GM06990 (cell line): ENCODE data around the gene KMO.
A peak's percentile ranks its signal among the peaks of the same experiment; 100 is the strongest.

Source experiments
- DNase-seq: peaks from one replicate; pipeline ENCODE4 v3.0.0-alpha.2; 2011; ENCODE audit not compliant: insufficient read length; ENCODE audit errors: extremely low read depth
- H3K27me3 ChIP-seq: replicated peaks from 2 replicates; pipeline ENCODE4 v1.6.0; 2011; ENCODE audit warnings: low read length; ENCODE audit not compliant: control insufficient read depth, insufficient read depth
- H3K36me3 ChIP-seq: 2 replicates; pipeline ENCODE4 v1.5.1; 2011; ENCODE audit warnings: low read length; ENCODE audit not compliant: control insufficient read depth, insufficient read depth
- H3K4me3 ChIP-seq: replicated peaks from 2 replicates; pipeline ENCODE4 v1.5.1; 2011; ENCODE audit warnings: low read depth, mild to moderate bottlenecking, control low read depth, low read length
- TF ChIP-seq, protein P1 (sequence below): IDR thresholded peaks from 2 replicates; pipeline ENCODE4 v1.5.1; 2011; ENCODE audit warnings: low read length, control low read depth, mild to moderate bottlenecking, inconsistent platforms; ENCODE audit not compliant: insufficient read depth, poor library complexity, severe bottlenecking

Gene KMO

DNA sequence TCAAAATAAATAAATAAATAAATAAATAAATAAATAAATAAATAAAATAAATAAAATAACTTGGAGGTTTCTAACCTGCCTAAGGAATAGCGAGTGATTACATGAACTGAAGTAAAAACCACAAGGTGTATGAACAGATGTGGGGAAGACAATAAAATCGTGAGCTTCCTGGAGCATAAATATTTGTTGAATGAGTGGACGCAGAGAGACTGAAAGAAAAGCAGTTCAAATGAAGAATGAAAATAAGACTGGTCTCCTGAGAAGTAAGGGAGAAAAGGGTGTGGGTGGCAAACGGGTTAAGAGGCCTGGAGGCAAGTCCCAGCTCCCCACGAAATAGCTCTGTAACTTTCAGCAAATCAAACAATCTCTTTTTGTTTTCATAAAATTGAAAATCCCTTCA, 74.4 kb downstream of the KMO start:
- no peak for DNase-seq
- H3K4me3 ChIP-seq, result no peak overlapping the region
- H3K27me3 ChIP-seq, result no peaks in the 10 kb centered on the region
- TF ChIP-seq, protein P1, sequence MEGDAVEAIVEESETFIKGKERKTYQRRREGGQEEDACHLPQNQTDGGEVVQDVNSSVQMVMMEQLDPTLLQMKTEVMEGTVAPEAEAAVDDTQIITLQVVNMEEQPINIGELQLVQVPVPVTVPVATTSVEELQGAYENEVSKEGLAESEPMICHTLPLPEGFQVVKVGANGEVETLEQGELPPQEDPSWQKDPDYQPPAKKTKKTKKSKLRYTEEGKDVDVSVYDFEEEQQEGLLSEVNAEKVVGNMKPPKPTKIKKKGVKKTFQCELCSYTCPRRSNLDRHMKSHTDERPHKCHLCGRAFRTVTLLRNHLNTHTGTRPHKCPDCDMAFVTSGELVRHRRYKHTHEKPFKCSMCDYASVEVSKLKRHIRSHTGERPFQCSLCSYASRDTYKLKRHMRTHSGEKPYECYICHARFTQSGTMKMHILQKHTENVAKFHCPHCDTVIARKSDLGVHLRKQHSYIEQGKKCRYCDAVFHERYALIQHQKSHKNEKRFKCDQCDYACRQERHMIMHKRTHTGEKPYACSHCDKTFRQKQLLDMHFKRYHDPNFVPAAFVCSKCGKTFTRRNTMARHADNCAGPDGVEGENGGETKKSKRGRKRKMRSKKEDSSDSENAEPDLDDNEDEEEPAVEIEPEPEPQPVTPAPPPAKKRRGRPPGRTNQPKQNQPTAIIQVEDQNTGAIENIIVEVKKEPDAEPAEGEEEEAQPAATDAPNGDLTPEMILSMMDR, result no peak
- H3K36me3 ChIP-seq, result no peaks in the 10 kb centered on the region

DNA sequence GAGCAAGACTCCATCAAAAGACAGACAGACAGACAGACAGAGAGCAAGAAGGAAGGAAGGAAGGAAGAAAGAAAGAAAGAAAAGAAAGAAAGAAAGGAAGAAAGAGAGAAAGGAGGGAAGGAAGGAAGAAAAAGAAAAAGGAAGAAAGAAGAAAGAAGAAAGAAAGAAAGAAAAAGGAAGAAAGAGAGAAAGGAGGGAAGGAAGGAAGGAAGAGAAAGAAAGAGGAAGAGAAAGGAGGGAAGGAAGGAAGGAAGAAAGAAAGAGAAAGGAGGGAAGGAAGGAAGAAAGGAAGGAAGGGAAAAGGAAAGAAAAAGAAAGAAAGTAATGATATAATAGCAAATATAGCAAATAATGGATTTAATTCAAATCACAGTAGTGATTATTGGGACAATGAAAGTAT, 75.3 kb downstream of the KMO start:
- TF ChIP-seq, protein P1, result no peak
- no peak for DNase-seq
- no peaks in the 10 kb centered on the region for H3K27me3 ChIP-seq
- H3K36me3 ChIP-seq, result no peaks in the 10 kb centered on the region
- H3K4me3 ChIP-seq, result no peak overlapping the region

GRCh38 chr1:241608379-241609033, 76.3 kb downstream of the KMO start:
- no peaks in the 10 kb centered on the region for H3K36me3 ChIP-seq
- no peak for DNase-seq
- no peak overlapping the region for H3K4me3 ChIP-seq
- no peaks in the 10 kb centered on the region for H3K27me3 ChIP-seq
- TF ChIP-seq, protein P1, result no peak

DNA sequence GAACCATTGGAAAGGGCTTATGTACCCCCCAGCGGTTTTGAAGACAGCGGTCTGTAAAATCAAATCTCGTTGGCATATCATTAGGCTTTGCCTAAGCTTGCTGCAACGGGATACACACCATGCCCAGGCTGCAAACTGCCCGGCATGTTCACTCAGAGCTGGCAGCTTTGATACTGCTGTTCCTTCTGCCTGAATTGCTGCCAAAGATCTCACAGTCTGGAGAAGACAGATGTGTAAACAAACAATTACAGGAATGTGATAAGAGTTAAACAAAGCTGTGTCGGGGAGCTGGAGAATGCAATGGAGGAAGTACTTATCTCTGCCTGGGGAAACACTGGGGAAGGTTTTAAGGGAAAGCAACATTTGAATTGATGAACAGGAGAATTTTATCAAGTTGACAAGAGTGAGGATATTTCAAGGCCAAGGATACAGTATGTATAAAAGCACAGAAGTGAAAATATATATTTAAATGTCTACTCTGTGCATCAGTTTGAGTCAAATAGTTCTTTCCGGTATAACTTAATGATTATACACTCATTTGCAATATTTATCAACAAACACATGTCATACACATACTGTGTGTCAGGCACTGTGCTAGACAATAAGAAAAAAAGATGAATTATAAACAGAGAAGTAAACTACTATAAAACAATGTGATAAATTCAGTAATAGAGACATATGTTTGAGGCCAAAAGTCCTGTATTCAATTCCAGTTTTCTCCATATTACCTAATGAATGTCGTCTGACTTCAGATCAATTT, 78.1 kb downstream of the KMO start:
- DNase-seq, result no peak
- Histone ChIP-seq H3K4me3 (no peak overlapping the region), H3K36me3 (no peaks in the 10 kb centered on the region), H3K27me3 (no peaks in the 10 kb centered on the region)
- TF ChIP-seq, protein P1, result no peak

- no peak overlapping the region for H3K4me3 ChIP-seq
- peak; percentile 56 for DNase-seq
- TF ChIP-seq, protein P1, result peak; percentile 55
Observed at GRCh38 chr1:241611063-241611462, 78.9 kb downstream of the KMO start.

More at GRCh38 chr1:241611063-241611462, 78.9 kb downstream of the KMO start:
- Histone ChIP-seq H3K36me3 (no peaks in the 10 kb centered on the region), H3K27me3 (no peaks in the 10 kb centered on the region)
